ENCODE measurements around the gene RABGAP1. TPM values are rescaled to one million over a fixed set of nuclear protein-coding genes. Genes with fewer than 3 reads are reported as not detected.
"Not testable (repeated sequence)": the region's sequence is repeated elsewhere in the genome, so short reads cannot be mapped to it uniquely, and the experiment has no call there.

RABGAP1 gene
- total RNA-seq, result 58.6 TPM
- long read RNA-seq, full-length matches to known transcripts, result 24 of 92 reads
- long read RNA-seq, partial matches to known transcripts, result 7 of 92 reads
- long read RNA-seq, other reads (novel, unspliced or antisense), result 61 of 92 reads

DNA sequence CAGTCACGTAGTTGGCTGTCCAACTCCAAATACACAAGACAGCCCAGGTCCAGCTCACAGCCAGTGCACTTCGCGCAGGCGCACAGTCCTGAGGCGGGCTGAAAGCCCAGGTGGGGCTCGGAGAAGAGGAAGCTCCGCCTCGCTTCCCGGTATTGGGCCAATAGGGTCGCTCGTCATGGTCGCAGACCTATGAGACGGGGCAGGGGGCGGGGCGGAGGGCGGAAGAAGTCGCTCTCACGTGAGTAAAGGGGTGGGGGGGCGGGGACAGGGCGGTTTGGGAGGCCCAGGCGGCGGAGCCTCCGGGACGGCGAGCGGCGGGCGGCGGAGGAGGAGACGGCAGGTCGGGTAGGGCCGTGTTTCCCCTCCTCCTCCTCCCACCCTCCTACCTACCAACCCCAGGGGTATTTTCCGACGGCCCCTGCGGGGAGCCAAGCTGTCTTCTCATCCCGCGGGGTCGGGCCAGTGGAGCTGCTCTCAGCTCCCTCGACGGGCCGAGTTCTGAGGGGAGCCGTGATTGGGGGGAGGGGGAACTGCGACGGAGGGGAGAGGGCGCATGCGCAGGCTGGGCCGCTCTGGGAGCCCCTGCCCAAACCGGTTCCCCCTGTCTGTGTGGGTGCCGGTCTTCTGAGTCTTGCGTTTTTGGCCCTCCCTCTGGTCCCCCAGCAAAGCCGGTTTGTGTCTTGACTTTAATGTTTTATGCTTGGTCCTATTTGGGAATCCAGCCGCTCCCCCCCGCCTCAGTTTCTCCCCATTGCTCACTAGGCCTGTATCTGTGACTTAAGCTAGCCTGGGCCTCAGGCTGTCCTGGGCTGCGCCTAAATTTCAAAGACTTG lies at the start of gene RABGAP1:
Gene RABGAP1 (plus strand): TSS at position 272 of the 833 bp plus-strand sequence. CDS start 16,040 bp downstream, outside the sequence.
- peaks cover 10% of the 10 kb centered on the region for H3K4me1 ChIP-seq
- intact Hi-C loops (cut with DNase I), result no loop called here
- H3K27me3 ChIP-seq, result no peaks in the 10 kb centered on the region
- TF ChIP-seq, protein P1, sequence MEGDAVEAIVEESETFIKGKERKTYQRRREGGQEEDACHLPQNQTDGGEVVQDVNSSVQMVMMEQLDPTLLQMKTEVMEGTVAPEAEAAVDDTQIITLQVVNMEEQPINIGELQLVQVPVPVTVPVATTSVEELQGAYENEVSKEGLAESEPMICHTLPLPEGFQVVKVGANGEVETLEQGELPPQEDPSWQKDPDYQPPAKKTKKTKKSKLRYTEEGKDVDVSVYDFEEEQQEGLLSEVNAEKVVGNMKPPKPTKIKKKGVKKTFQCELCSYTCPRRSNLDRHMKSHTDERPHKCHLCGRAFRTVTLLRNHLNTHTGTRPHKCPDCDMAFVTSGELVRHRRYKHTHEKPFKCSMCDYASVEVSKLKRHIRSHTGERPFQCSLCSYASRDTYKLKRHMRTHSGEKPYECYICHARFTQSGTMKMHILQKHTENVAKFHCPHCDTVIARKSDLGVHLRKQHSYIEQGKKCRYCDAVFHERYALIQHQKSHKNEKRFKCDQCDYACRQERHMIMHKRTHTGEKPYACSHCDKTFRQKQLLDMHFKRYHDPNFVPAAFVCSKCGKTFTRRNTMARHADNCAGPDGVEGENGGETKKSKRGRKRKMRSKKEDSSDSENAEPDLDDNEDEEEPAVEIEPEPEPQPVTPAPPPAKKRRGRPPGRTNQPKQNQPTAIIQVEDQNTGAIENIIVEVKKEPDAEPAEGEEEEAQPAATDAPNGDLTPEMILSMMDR (IDR thresholded peaks at IDR 0.05), result no peak
- peak within 1 kb of the TSS; percentile 86 for H3K27ac ChIP-seq
- DNase-seq, result peak; percentile 100
- H3K4me3 ChIP-seq, result peak within 1 kb of the TSS; percentile 79
- peak; percentile 99 for ATAC-seq
- H3K36me3 ChIP-seq, result peaks cover 16% of the 10 kb centered on the region
- no peaks in the 10 kb centered on the region for H3K9me3 ChIP-seq

DNA sequence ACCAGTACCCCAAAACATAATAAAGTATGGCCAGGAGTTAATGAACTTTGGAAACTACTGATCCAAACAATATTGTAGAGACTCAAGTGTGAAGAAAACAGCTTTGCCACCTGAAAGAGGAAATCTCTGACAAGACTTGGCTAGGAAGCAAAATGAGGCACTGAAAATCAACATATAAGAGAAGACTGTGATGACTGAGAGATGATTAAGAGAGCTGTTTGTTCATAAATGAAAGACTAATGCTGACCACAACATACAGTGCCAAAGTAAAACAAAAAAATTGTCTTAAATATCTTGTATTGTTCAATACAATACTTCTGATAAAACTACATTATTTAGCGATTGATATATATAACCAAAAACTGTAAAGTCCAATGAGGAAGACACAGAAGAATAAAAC lies 42.9 kb upstream of the RABGAP1 start:
- Histone ChIP-seq H3K27me3 (no peaks in the 10 kb centered on the region), H3K4me3 (no peak overlapping the region), H3K9me3 (no peaks in the 10 kb centered on the region), H3K4me1 (peaks cover 27% of the 10 kb centered on the region), H3K36me3 (peaks cover 42% of the 10 kb centered on the region), H3K27ac (no peak overlapping the region)
- DNase-seq, result no peak
- ATAC-seq, result no peak
- intact Hi-C loops (cut with DNase I), result no loop called here
- TF ChIP-seq, protein P1 (IDR thresholded peaks at IDR 0.05), result no peak

- Histone ChIP-seq H3K4me1 (peaks cover 39% of the 10 kb centered on the region), H3K36me3 (peaks cover 15% of the 10 kb centered on the region), H3K4me3 (peak overlapping the region; percentile 9), H3K9me3 (no peaks in the 10 kb centered on the region), H3K27ac (no peak overlapping the region), H3K27me3 (no peaks in the 10 kb centered on the region)
- ATAC-seq, result no peak
- no peak for DNase-seq
- TF ChIP-seq, protein P1 (IDR thresholded peaks at IDR 0.05), result no peak
- intact Hi-C loops (cut with DNase I), result no loop called here
Observed at GRCh38 chr9:122900791-122901190, 40.0 kb upstream of the RABGAP1 start.

DNA sequence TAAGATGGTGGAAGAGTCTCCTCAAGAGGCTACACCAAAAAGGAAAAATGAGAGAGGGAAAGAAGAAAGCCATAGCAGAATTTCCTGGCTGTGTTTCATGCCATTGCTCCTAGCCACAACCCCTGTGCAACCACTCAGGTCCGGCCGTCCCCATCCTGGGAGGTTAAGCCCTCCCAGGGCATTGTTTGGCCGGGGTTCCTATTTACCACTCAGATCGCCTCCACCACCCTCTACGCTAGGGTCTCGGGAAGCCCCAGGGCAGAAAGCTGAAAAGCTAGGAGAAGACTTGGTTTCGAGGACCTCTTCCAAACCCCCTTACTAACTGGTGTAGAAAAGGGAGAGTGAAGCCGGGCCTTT lies 36.4 kb upstream of the RABGAP1 start:
- peak; percentile 69 for DNase-seq
- peak overlapping the region; percentile 91 for H3K27ac ChIP-seq

DNA sequence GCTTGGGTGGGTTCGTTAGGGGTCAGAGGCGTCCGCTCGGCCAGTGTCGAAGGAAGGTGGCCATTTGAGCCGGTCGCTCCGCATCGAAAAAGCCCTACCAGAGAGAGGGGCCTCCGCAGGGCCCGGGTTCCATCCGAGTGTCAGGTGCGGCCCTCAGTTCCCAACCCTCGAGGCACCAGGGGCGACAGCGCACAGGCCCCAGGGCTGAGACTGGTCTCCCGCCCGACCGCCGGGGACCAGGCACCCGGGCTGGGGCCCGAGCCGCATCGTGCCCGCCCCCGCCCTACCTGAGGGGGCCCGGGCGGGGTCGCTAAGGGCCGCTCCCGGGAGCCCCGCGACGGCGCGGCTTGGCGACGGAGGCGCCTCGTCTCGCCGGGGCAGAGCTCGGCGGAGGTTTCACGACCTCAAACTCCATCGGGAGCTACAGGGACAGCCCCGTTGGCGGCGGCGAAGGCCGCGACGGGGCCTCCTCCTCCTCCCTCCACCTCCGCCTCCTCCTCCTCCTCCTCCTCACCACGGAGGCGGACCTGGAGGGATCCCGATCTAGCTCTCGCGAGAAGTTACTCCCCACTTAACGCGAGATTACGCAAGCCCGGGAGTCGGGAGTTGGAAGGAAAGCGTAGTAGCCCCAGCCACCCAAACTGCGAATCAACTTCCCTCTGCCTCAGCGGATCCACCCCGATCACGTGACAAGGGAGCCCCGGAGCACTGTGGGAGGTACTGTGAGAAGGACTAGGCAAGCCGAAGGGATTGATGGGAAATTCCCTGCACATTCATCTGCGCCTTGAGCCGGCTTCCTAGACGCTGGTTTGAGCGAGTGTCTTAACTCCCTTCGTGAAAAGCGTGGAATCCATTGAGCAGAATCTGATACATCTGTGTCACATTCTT lies 35.8 kb upstream of the RABGAP1 start, which contains the start of gene RC3H2:
Gene RC3H2 (minus strand): TSS at position 537 of the 888 bp plus-strand sequence. CDS start 7,850 bp downstream, outside the sequence.
- peak; percentile 99 for DNase-seq
- peak within 1 kb of the TSS; percentile 91 for H3K27ac ChIP-seq
- no peaks in the 10 kb centered on the region for H3K9me3 ChIP-seq
- peaks cover 23% of the 10 kb centered on the region for H3K36me3 ChIP-seq
- intact Hi-C loops (cut with DNase I), result no loop called here
- TF ChIP-seq, protein P1 (IDR thresholded peaks at IDR 0.05), result no peak
- H3K4me3 ChIP-seq, result peak within 1 kb of the TSS; percentile 84
- peaks cover 33% of the 10 kb centered on the region for H3K4me1 ChIP-seq
- peak; percentile 98 for ATAC-seq
- no peaks in the 10 kb centered on the region for H3K27me3 ChIP-seq

More for the DNA sequence above, 36.4 kb upstream of the RABGAP1 start:
- Histone ChIP-seq H3K36me3 (peaks cover 17% of the 10 kb centered on the region), H3K4me3 (peak overlapping the region; percentile 84), H3K9me3 (no peaks in the 10 kb centered on the region), H3K4me1 (peaks cover 39% of the 10 kb centered on the region), H3K27me3 (no peaks in the 10 kb centered on the region)
- peak; percentile 51 for ATAC-seq
- TF ChIP-seq, protein P1 (IDR thresholded peaks at IDR 0.05), result no peak
- intact Hi-C loops (cut with DNase I), result no loop called here

DNA sequence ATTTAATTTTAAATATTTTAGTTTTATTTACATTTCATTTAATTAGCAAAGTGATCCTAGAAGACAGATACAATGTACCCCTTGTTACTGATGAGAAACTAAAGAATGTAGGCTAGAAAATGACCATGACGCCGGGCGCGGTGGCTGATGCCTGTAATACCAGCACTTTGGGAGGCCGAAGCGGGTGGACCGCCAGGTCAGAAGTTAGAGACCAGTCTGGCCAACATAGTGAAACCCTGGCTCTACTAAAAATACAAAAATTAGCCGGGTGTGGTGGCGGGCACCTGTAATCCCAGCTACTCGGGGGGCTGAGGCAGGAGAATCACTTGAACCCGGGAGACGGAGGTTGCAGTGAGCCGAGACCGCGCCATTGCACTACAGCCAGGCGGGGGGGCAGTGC lies 34.7 kb upstream of the RABGAP1 start:
- H3K27ac ChIP-seq; DNase-seq; H3K4me3 ChIP-seq; H3K9me3 ChIP-seq; H3K27me3 ChIP-seq; intact Hi-C loops (cut with DNase I); ATAC-seq: not testable (repeated sequence)
- peaks cover 34% of the 10 kb centered on the region for H3K36me3 ChIP-seq
- H3K4me1 ChIP-seq, result peaks cover 26% of the 10 kb centered on the region
